ENCODE measurements around the gene TREX2.

TREX2 gene

GRCh38 chrX:153445856-153446635 lies at the start of gene TREX2:
Gene TREX2, minus strand, starts transcription at chrX:153446056. Its CDS starts 626 bp downstream, at chrX:153445430.
- no peak for DNase-seq

- no peak for DNase-seq
These were observed 49.5 kb upstream of the TREX2 start for GRCh38 chrX:153495362-153495751.

- DNase-seq: no peak
These were observed 48.9 kb upstream of the TREX2 start, which contains the start of gene BGN for GRCh38 chrX:153494541-153495361. Gene BGN, plus strand, starts transcription at chrX:153494980. Its CDS starts 9,652 bp downstream, at chrX:153504632.

- DNase-seq: no peak
These were observed 48.2 kb upstream of the TREX2 start for GRCh38 chrX:153494061-153494460.

- no peak for DNase-seq
These were observed 47.2 kb upstream of the TREX2 start for GRCh38 chrX:153493085-153493484.

- no peak for DNase-seq
These were observed 46.7 kb upstream of the TREX2 start for GRCh38 chrX:153492543-153492942.

GRCh38 chrX:153491918-153492317 lies 46.1 kb upstream of the TREX2 start:
- DNase-seq: no peak

- DNase-seq: no peak
These were observed 45.6 kb upstream of the TREX2 start for GRCh38 chrX:153491351-153491914.

GRCh38 chrX:153490217-153490930 lies 44.5 kb upstream of the TREX2 start:
- DNase-seq: no peak

GRCh38 chrX:153488231-153488914 lies 42.5 kb upstream of the TREX2 start:
- no peak for DNase-seq

- no peak for DNase-seq
These were observed 41.8 kb upstream of the TREX2 start for GRCh38 chrX:153487590-153488071.

- DNase-seq: no peak
These were observed 40.3 kb upstream of the TREX2 start for GRCh38 chrX:153486171-153486570.

GRCh38 chrX:153485396-153486080 lies 39.7 kb upstream of the TREX2 start:
- no peak for DNase-seq

- no peak for DNase-seq
These were observed 36.6 kb upstream of the TREX2 start for GRCh38 chrX:153482376-153483015.

- DNase-seq: no peak
These were observed 35.2 kb upstream of the TREX2 start for GRCh38 chrX:153481043-153481442.

GRCh38 chrX:153478746-153479145 lies 32.9 kb upstream of the TREX2 start:
- no peak for DNase-seq

- DNase-seq: no peak
These were observed 32.0 kb upstream of the TREX2 start for GRCh38 chrX:153477901-153478300.

GRCh38 chrX:153477364-153477857 lies 31.6 kb upstream of the TREX2 start:
- no peak for DNase-seq

- DNase-seq: no peak
These were observed 31.0 kb upstream of the TREX2 start for GRCh38 chrX:153476666-153477363.

- DNase-seq: no peak
These were observed 30.0 kb upstream of the TREX2 start for GRCh38 chrX:153475751-153476281.
